ENCODE results near the gene CACNB1.

GRCh38 chr17:39217734-39218369 lies 20.4 kb upstream of the CACNB1 start:
- TF ChIP-seq TCF4 (CRISPR knock-in tag; IDR thresholded peaks at IDR 0.05; ENCODE audit: borderline replicate concordance) (no peak), RARB (CRISPR knock-in tag; IDR thresholded peaks at IDR 0.05) (no peak), PATZ1 (CRISPR knock-in tag; IDR thresholded peaks at IDR 0.05; ENCODE audit: borderline replicate concordance) (no peak), SNAI2 (CRISPR knock-in tag; IDR thresholded peaks at IDR 0.05) (no peak), TOX (CRISPR knock-in tag; IDR thresholded peaks at IDR 0.05; ENCODE audit: borderline replicate concordance) (no peak), ESRRG (CRISPR knock-in tag; IDR thresholded peaks at IDR 0.05) (no peak)

Data from SK-N-SH treated with all-trans-retinoic acid at 6 μM for 48 hours (cell line).